Tibial artery (tissue), 4 donors: ENCODE data around the gene RNF10.
A peak's percentile ranks its signal among the peaks of the same experiment; 100 is the strongest.

Source experiments
- DNase-seq, 2 donors: peaks; one replicate each; pipeline ENCODE4 v3.0.0-alpha.2; 2019
- H3K27ac ChIP-seq, 2 donors: fragments of 200-600 bp; sonication (generic) in 1 of 2; 1 replicate in 1 of 2; 2 replicates in 1 of 2; pipeline ENCODE4 v1.5.1; 2018 to 2019; ENCODE audit warnings: mild to moderate bottlenecking in 1 of 2
- H3K27me3 ChIP-seq, 2 donors: fragments of 200-600 bp; sonication (generic) in 1 of 2; one replicate each; pipeline versions ENCODE4 v1.5.1 to v1.6.0; 2016 to 2019
- H3K36me3 ChIP-seq, 3 donors: fragments of 200-600 bp; sonication (generic) in 2 of 3; one replicate each; pipeline ENCODE4 v1.5.1; 2016 to 2019; ENCODE audit warnings: mild to moderate bottlenecking in 2 of 3
- H3K4me1 ChIP-seq, 4 donors: fragments of 200-600 bp; sonication (generic) in 2 of 4; 1 replicate in 3 of 4; 2 replicates in 1 of 4; pipeline ENCODE4 v1.5.1; 2016 to 2019
- H3K4me3 ChIP-seq, 2 donors: fragments of 200-600 bp; sonication (generic) in 1 of 2; 1 replicate in 1 of 2; 2 replicates in 1 of 2; pipeline ENCODE4 v1.5.1; 2018 to 2019; ENCODE audit warnings: mild to moderate bottlenecking in 2 of 2
- H3K9me3 ChIP-seq, 3 donors: fragments of 200-600 bp; sonication (generic) in 1 of 3; one replicate each; pipeline ENCODE4 v1.5.1; 2016 to 2019
- CTCF ChIP-seq, 2 experiments: fragments of 200-600 bp in 1 of 2; fragments of 450-650 bp in 1 of 2; IDR thresholded peaks; one replicate each; pipeline ENCODE4 v1.5.1; 2017 to 2019; ENCODE audit warnings: antibody characterized with exemption in 2 of 2, mild to moderate bottlenecking in 1 of 2, moderate library complexity in 1 of 2
- intact Hi-C: fragments of 100-400 bp; cut with DNase I; formaldehyde crosslinking; loops from one replicate; pipeline ENCODE4 v1.15.0; 2023; ENCODE audit warnings: low total_unique reads

Gene RNF10

GRCh38 chr12:120532701-120533238 is 1.4 kb upstream of the RNF10 start:
- peaks cover 3 to 45% (median 33%) of the 10 kb centered on the region in 4 donors for H3K4me1 ChIP-seq
- H3K9me3 ChIP-seq = no peaks in the 10 kb centered on the region
- no peaks in the 10 kb centered on the region for H3K27me3 ChIP-seq
- intact Hi-C loops = no loop called here
- no peak overlapping the region for H3K4me3 ChIP-seq
- no peak for DNase-seq
- no peaks in the 10 kb centered on the region for H3K36me3 ChIP-seq
- no peak for TF ChIP-seq CTCF (IDR thresholded peaks at IDR 0.05)
- no peak overlapping the region for H3K27ac ChIP-seq

- no peaks in the 10 kb centered on the region for H3K9me3 ChIP-seq
- H3K36me3 ChIP-seq = no peaks in the 10 kb centered on the region
- peak; percentile 28 to 73 for DNase-seq
- peak overlapping the region; percentile 86 to 98 for H3K4me3 ChIP-seq
- H3K27me3 ChIP-seq = no peaks in the 10 kb centered on the region
- peaks cover 9 to 55% (median 45%) of the 10 kb centered on the region in 4 donors for H3K4me1 ChIP-seq
- H3K27ac ChIP-seq = peak overlapping the region; percentile 90 to 96
- intact Hi-C loops = loop anchor here (5.0 kb wide), 1 partner anchor 38 kb away; the partner anchor contains the start of gene DYNLL1
- TF ChIP-seq CTCF (IDR thresholded peaks at IDR 0.05) = no peak
Measured at GRCh38 chr12:120534703-120535655, 823 bp downstream of the RNF10 start.

DNA sequence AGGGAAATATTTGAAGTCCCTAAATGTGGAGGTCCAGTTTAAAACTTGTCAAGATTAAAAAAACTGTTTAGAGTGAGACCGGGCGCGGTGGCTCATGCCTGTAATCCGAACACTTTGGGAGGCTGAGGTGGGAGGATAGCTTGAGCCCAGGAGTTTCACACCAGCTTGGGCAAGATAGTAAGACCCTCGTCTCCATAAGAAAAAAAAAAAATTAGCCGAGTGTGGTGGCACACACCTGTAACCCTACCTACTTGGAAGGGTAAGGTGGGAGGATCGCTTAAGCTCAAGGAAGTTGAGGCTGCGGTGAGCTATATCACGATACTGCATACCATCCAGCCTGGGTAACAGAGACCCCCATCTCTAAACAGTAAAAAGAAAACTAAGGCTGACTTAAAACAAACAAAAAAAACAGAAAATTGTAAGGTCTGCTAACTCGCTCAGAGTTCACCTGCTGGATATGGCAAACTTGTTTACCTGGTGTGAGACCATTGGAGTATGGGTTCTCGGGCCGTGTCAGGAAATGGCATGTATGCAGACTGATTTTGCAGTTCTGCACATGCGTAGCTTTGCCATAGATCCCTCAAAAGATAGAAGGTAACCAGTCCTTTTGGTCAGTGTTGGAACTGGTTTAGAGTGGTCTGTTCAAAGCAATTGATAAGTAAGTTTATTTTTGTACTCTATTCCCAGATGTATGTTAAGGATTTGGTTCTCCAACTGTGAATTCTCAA is 2.1 kb downstream of the RNF10 start:
- Histone ChIP-seq H3K36me3 (no peaks in the 10 kb centered on the region), H3K27me3 (no peaks in the 10 kb centered on the region), H3K9me3 (no peaks in the 10 kb centered on the region), H3K27ac (peak overlapping the region; percentile 90 to 96), H3K4me3 (peak overlapping the region; percentile 86 to 98), H3K4me1 (peaks cover 9 to 65% (median 55%) of the 10 kb centered on the region in 4 donors)
- DNase-seq = no peak
- TF ChIP-seq CTCF (IDR thresholded peaks at IDR 0.05) = no peak
- intact Hi-C loops = loop anchor here (5.0 kb wide), 1 partner anchor 39 kb away; the partner anchor contains the start of gene DYNLL1

DNA sequence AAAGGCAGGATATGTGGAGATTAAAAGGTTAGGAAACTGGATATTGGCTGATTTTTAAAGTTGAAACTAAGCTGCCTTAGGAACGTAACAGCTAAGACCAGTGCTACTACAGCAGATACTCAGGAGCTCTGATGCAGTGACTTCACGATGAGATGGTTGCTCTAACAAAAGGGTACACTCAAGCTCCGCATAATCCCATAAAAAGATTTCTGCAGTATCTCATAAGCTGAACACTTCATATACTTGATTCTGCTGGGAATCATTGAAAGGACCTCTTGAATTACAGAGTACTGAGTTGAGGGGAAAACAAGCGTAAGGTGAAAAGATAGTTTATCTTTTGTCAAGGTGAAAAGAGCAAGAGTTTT is 3.7 kb downstream of the RNF10 start:
- H3K27ac ChIP-seq = peak overlapping the region; percentile 90 to 96
- intact Hi-C loops = loop anchor here (5.0 kb wide), 1 partner anchor 41 kb away; the partner anchor contains the start of gene DYNLL1
- DNase-seq = no peak
- no peaks in the 10 kb centered on the region for H3K9me3 ChIP-seq
- H3K4me3 ChIP-seq = peak overlapping the region; percentile 86 to 98
- H3K27me3 ChIP-seq = no peaks in the 10 kb centered on the region
- peaks cover 9 to 81% (median 66%) of the 10 kb centered on the region in 4 donors for H3K4me1 ChIP-seq
- TF ChIP-seq CTCF (IDR thresholded peaks at IDR 0.05) = no peak
- H3K36me3 ChIP-seq = peaks cover 0 to 8% (median 0%) of the 10 kb centered on the region in 3 donors
